Hepatocyte (in vitro differentiated cells): Measurements from ENCODE around the gene LCE3B. TPM values are rescaled to one million over a fixed set of nuclear protein-coding genes. Genes with fewer than 3 reads are reported as not detected.

Experiments used
- DNase-seq: peaks from one replicate; pipeline ENCODE4 v3.0.0-alpha.2; 2016; ENCODE audit warnings: low spot score
- H2AFZ ChIP-seq: fragments of 200-600 bp; sonication (generic); 2 replicates; pipeline ENCODE4 v1.6.0; 2016; ENCODE audit warnings: antibody characterized with exemption, mild to moderate bottlenecking
- H3K27ac ChIP-seq: fragments of 200-600 bp; sonication (generic); 2 replicates; pipeline ENCODE4 v1.5.1; 2016; ENCODE audit warnings: mild to moderate bottlenecking
- H3K27me3 ChIP-seq: fragments of 200-600 bp; sonication (generic); 2 replicates; pipeline ENCODE4 v1.6.1; 2016
- H3K36me3 ChIP-seq: fragments of 200-600 bp; sonication (generic); replicated peaks from 2 replicates; pipeline ENCODE4 v1.5.1; 2016; ENCODE audit warnings: low read depth; ENCODE audit not compliant: insufficient read depth
- H3K4me1 ChIP-seq: fragments of 200-600 bp; sonication (generic); 2 replicates; pipeline ENCODE4 v1.5.1; 2016; ENCODE audit warnings: mild to moderate bottlenecking, moderate library complexity; ENCODE audit not compliant: insufficient read depth
- H3K4me2 ChIP-seq: fragments of 200-600 bp; sonication (generic); 2 replicates; pipeline ENCODE4 v1.6.0; 2016
- H3K4me3 ChIP-seq: fragments of 200-600 bp; sonication (generic); 2 replicates; pipeline ENCODE4 v1.5.1; 2016; ENCODE audit warnings: mild to moderate bottlenecking
- H3K79me2 ChIP-seq: fragments of 200-600 bp; sonication (generic); 2 replicates; pipeline ENCODE4 v1.6.0; 2017; ENCODE audit warnings: mild to moderate bottlenecking
- H3K9me2 ChIP-seq: fragments of 200-600 bp; sonication (generic); replicated peaks from 2 replicates; pipeline ENCODE4 v1.6.0; 2017; ENCODE audit warnings: mild to moderate bottlenecking; ENCODE audit not compliant: insufficient read depth
- H3K9me3 ChIP-seq: fragments of 200-600 bp; sonication (generic); 2 replicates; pipeline ENCODE4 v1.5.1; 2016; ENCODE audit warnings: low read depth, mild to moderate bottlenecking
- H4K20me1 ChIP-seq: fragments of 200-600 bp; sonication (generic); 2 replicates; pipeline ENCODE4 v1.6.0; 2016; ENCODE audit warnings: mild to moderate bottlenecking; ENCODE audit not compliant: insufficient read depth, poor library complexity, severe bottlenecking
- EZH2 ChIP-seq: fragments of 200-600 bp; sonication (generic); IDR thresholded peaks from 2 replicates; pipeline ENCODE4 v1.6.1; 2016; ENCODE audit warnings: antibody characterized with exemption, mild to moderate bottlenecking, borderline replicate concordance
- EZH2phosphoT487 ChIP-seq: fragments of 200-600 bp; sonication (generic); IDR thresholded peaks from one replicate; pipeline ENCODE4 v1.6.1; 2018; ENCODE audit warnings: antibody characterized with exemption, mild to moderate bottlenecking, low read depth, moderate library complexity; ENCODE audit not compliant: unreplicated experiment, severe bottlenecking
- WGBS: methylation state at CpG from one replicate; pipeline ENCODE4 v1.1.6; 2016; ENCODE audit warnings: low lambda C conversion rate; ENCODE audit errors: missing lambda C conversion rate; 5-methylcytosine and 5-hydroxymethylcytosine counted together
- polyA plus RNA-seq: library from polyadenylated mRNA; unstranded; fragments of >200 nt; fragmentation: Nextera tagmentation; extraction: Ambion mirVana; gene quantifications from 2 replicates; pipeline ENCODE4 v1.2.1, GENCODE V29; 2016
- total RNA-seq: library from RNA; depleted of rRNA; stranded (reverse); fragments of >200 nt; gene quantifications from 2 replicates; pipeline ENCODE4 v1.2.3, GENCODE V29; 2014
- TF ChIP-seq, protein P1 (sequence below): fragments of 200-600 bp; sonication (generic); IDR thresholded peaks from 2 replicates; pipeline ENCODE4 v1.5.1; 2016; ENCODE audit warnings: antibody characterized with exemption, mild to moderate bottlenecking; ENCODE audit not compliant: poor library complexity

LCE3B gene, protein sequence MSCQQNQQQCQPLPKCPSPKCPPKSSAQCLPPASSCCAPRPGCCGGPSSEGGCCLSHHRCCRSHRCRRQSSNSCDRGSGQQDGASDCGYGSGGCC
- not detected in 2 replicates for total RNA-seq
- not detected in 2 replicates for polyA plus RNA-seq

DNA sequence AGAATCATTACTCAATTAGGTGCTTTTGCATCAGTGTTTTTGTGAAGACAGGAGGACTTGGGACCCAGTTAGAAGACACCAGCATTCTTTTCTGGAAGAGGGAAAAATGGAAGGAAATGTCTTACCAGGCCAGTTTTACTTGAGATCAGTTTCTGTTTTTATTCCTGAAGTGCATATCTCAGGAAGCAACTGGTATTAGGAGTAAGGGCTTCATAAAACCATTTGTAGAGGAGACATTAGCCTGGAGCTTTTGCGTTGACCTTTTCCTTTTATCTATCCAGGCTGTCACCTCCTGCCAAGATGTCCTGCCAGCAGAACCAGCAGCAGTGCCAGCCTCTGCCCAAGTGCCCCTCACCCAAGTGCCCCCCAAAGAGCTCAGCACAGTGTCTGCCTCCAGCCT lies at the start of gene LCE3B:
LCE3B (plus strand) TSS at position 301 of the 400 bp plus-strand sequence; CDS start at position 301, 0 bp downstream.
- Histone ChIP-seq H3K27ac (no peak within 1 kb of the TSS), H3K4me2 (no peak within 1 kb of the TSS), H3K9me2 (no peaks in the 10 kb centered on the region), H3K4me3 (no peak within 1 kb of the TSS), H3K36me3 (no peaks in the 10 kb centered on the region), H3K4me1 (no peaks in the 10 kb centered on the region), H3K27me3 (no peaks in the 10 kb centered on the region), H4K20me1 (no peaks in the 10 kb centered on the region), H2AFZ (no peak within 1 kb of the TSS), H3K9me3 (no peaks in the 10 kb centered on the region), H3K79me2 (no peaks in the 10 kb centered on the region)
- TF ChIP-seq, protein P1, sequence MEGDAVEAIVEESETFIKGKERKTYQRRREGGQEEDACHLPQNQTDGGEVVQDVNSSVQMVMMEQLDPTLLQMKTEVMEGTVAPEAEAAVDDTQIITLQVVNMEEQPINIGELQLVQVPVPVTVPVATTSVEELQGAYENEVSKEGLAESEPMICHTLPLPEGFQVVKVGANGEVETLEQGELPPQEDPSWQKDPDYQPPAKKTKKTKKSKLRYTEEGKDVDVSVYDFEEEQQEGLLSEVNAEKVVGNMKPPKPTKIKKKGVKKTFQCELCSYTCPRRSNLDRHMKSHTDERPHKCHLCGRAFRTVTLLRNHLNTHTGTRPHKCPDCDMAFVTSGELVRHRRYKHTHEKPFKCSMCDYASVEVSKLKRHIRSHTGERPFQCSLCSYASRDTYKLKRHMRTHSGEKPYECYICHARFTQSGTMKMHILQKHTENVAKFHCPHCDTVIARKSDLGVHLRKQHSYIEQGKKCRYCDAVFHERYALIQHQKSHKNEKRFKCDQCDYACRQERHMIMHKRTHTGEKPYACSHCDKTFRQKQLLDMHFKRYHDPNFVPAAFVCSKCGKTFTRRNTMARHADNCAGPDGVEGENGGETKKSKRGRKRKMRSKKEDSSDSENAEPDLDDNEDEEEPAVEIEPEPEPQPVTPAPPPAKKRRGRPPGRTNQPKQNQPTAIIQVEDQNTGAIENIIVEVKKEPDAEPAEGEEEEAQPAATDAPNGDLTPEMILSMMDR = no peak
- TF ChIP-seq EZH2phosphoT487 (no peak), EZH2 (no peak)
- 88% methylated on average over 1 of the region's 1 CpG for WGBS
- no peak for DNase-seq

DNA sequence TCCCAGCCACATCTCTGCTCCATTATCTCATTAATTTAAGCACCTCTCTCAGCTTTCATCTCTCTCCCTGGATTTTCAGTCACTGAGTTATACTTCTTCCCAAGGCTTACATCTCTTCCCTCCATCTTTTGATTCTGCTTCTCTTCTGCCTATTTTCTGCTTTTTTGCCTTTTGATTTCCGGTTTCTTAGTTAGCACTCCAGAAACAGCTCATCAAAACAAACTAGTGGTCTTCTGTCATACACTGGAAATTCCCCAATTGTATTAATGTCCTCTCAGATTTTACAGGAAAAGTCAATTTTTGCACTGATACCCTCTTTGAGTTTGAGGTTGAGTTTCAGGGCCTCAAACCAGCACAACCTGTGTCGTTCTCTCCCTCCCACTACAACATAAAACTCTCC lies 48.5 kb upstream of the LCE3B start:
- H4K20me1 ChIP-seq = no peaks in the 10 kb centered on the region
- no peak overlapping the region for H2AFZ ChIP-seq
- no peaks in the 10 kb centered on the region for H3K79me2 ChIP-seq
- no peak for TF ChIP-seq EZH2phosphoT487
- TF ChIP-seq EZH2 = no peak
- TF ChIP-seq, protein P1 = no peak
- no peaks in the 10 kb centered on the region for H3K27me3 ChIP-seq
- no peak overlapping the region for H3K4me2 ChIP-seq
- H3K4me3 ChIP-seq = no peak overlapping the region
- no peaks in the 10 kb centered on the region for H3K36me3 ChIP-seq
- H3K9me2 ChIP-seq = no peaks in the 10 kb centered on the region
- no peak for DNase-seq
- H3K27ac ChIP-seq = no peak overlapping the region
- H3K4me1 ChIP-seq = no peaks in the 10 kb centered on the region
- H3K9me3 ChIP-seq = no peaks in the 10 kb centered on the region
- WGBS = 48% methylated on average over 2 of the region's 2 CpGs

DNA sequence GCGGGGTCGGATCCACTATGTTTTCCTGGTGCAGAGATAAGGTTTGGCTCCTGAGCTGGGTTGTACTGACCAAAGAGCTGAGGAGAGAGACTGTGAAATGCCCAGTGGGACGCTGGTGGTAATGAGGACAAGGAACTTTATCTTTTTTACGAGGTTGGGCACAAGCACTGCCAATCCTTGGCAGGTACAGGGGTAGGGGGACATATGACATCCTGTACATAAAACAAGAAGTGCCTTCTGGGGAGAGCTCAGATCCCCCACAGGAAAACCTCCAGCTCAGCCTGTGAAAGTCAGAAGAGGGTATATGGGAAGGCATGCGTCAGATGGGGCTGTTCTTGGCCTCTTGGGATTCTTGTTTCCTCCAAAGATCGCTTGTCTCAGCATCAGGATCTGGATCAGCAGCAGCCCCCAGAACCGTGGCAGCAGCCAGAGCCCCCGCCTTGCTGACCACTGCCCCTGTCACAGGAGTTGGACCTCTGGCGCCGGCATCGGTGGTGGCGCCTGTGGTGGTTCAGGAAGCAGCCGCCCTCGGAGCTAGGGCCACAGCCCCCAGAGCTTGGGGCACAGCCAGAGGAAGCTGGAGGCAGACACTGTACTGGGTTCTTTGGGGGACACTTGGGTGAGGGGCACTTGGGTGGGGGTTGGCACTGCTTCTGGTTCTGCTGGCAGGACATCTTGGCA lies 47.9 kb upstream of the LCE3B start:
- Histone ChIP-seq H3K27ac (no peak overlapping the region), H3K36me3 (no peaks in the 10 kb centered on the region), H3K4me1 (no peaks in the 10 kb centered on the region), H3K4me3 (no peak overlapping the region), H3K9me2 (no peaks in the 10 kb centered on the region), H3K27me3 (no peaks in the 10 kb centered on the region), H3K4me2 (no peak overlapping the region), H3K79me2 (no peaks in the 10 kb centered on the region), H2AFZ (no peak overlapping the region), H4K20me1 (no peaks in the 10 kb centered on the region), H3K9me3 (no peaks in the 10 kb centered on the region)
- WGBS = 65% methylated on average over 13 of the region's 14 CpGs
- TF ChIP-seq EZH2phosphoT487 (no peak), EZH2 (no peak)
- TF ChIP-seq, protein P1 = no peak
- no peak for DNase-seq
